ENCODE results near the gene ATP6V1C2.
"Not testable (repeated sequence)": the region's sequence is repeated elsewhere in the genome, so short reads cannot be mapped to it uniquely, and the experiment has no call there.

ATP6V1C2 gene

DNA sequence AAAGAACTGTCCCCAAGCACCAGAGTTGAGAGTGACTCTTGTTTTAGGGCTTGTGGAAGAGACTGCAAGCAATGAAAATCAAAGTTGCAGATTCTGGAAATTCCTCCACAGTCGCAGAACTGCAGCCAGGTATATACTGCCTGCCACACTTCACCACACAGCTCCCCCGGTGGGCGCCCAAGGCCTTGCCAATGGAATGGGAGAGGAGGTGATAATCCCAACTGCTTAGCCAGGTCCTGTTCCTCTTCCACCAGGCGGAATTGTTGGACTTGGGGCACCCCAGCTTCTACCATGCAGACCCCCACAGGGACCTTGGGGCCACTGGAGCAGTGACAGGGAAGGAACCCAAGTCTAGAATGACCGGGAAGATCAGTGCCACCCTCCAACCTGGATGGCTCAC is 96.0 kb downstream of the ATP6V1C2 start:
- no peak for DNase-seq

DNA sequence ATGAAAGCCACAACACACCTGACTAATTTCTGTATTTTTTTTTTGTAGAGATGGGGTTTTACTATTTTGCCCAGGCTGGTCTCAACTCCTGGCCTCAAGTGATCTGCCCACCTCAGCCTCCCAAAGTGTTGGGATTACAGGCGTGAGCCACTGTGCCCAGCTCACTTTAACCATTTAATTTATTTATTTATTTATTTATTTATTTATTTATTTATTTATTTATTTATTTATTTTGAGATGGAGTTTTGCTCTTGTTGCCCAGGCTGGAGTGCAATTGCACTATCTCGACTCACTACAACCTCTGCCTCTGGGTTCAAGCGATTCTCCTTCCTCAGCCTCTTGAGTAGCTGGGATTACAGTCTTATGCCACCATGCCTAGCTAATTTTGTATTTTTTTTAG is 96.9 kb downstream of the ATP6V1C2 start:
- DNase-seq, result not testable (repeated sequence)

- no peak for DNase-seq
These were observed 97.6 kb downstream of the ATP6V1C2 start for GRCh38 chr2:10818984-10819383.

DNA sequence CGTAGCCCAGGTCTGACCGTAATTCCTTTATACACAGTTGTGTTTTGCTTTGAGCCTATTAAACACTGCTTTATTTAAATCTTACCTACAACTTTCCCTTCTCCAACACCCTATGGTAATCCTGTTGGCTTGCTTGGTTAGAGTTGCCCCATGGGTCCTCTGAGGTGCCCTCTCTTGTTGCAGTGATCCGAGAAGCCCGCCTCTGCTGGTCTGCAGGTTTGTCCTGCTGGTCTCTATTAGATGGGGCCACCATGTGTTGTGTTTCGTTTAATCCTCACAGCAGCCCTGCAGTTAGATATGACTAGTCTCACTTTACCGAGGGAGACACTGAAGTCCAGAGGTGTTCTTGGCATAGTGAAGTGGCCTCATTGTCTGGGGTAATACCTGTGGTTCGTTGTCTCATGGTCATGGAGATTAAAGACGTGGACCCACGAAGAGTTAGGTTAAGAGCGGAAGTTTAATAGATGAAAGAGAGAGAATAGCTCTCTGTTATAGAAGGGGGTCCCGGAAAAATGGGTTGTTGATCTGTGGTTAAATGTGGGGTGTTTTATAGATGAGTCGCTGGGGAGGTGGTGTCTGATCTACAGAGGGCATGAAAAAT is 98.4 kb downstream of the ATP6V1C2 start:
- DNase-seq, result no peak

DNA sequence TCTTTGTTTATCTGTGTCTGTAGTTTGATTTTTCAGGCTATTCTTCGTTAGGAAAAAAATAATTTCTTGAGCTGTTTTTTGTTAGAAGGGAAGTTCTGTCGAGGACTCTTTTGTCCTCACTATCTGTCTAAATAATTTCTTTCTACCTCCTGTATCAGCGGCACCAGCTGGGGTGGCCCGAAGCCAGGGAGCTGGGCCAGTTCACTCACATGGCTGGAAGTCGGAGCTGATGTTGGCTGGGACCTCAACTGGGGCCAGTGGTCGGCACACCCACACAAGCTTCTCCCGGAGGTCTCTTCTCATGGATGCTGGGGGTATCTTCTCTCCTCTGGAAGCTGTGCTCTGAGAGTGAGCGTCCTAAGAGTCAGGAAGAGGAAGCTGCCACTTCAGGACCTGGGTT is 99.1 kb downstream of the ATP6V1C2 start:
- DNase-seq, result no peak

GRCh38 chr2:10820978-10821695 is 99.7 kb downstream of the ATP6V1C2 start:
- DNase-seq, result no peak

DNA sequence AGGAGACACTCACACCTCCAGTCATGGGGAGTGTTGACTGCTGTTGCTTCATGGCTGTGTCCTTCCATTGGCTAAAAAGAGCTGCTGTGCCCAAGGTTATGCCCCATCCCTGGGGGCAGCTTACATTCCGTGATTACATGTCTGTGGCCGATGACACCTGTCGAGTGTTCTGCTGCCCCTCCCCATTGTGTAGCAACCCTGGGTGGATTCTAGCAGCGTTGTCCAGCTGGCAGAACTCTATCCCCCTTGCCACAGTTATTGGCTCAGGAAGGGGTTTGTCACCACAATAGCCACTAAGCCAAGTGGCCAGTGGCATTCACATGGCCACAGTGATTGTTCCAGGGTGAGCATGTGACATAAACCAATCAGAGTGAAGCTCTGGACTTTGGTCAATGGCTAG is 102.8 kb downstream of the ATP6V1C2 start:
- DNase-seq, result no peak

DNA sequence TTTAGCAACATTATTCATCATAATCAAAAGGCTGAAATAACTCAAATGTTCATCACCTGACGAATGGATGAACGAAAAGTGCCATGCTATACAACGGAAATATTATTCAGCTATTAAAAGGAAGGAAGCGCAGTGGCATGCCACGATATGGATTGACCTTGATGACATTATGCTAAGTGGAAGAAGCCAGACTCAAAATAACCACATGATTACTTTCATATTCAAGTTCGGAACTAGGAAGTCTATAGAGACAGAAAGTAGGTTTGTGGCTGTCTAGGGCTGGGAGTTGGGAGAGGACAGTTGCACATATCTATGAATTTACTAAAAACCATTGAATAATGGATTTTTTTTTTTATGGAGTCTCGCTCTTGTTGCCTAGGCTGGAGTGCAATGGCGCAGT is 104.6 kb downstream of the ATP6V1C2 start:
- no peak for DNase-seq

GRCh38 chr2:10826625-10827024 is 105.2 kb downstream of the ATP6V1C2 start:
- no peak for DNase-seq

- DNase-seq, result no peak
These were observed 106.9 kb downstream of the ATP6V1C2 start for GRCh38 chr2:10828346-10828745.

- no peak for DNase-seq
These were observed 107.9 kb downstream of the ATP6V1C2 start for GRCh38 chr2:10829299-10829698.

DNA sequence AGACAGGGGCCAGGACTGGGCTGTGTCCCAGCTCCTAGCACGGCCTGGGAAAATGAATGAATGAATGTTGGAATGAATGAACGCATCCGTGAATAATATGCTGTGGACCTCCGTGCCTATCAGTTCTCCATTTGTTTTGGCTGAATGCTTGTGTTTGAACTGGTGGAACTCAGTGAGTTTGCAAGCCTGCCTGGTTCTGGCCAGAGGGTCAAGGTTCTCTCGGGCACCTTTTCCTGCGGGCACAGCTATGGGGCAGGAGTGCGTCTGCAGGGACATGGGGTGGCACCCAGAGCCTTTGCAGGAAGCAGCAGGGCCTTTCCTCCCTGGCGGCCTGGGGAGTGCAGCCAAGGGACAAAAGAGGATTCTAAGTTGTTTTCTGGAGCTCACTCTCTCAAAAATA is 108.8 kb downstream of the ATP6V1C2 start:
- DNase-seq, result no peak

DNA sequence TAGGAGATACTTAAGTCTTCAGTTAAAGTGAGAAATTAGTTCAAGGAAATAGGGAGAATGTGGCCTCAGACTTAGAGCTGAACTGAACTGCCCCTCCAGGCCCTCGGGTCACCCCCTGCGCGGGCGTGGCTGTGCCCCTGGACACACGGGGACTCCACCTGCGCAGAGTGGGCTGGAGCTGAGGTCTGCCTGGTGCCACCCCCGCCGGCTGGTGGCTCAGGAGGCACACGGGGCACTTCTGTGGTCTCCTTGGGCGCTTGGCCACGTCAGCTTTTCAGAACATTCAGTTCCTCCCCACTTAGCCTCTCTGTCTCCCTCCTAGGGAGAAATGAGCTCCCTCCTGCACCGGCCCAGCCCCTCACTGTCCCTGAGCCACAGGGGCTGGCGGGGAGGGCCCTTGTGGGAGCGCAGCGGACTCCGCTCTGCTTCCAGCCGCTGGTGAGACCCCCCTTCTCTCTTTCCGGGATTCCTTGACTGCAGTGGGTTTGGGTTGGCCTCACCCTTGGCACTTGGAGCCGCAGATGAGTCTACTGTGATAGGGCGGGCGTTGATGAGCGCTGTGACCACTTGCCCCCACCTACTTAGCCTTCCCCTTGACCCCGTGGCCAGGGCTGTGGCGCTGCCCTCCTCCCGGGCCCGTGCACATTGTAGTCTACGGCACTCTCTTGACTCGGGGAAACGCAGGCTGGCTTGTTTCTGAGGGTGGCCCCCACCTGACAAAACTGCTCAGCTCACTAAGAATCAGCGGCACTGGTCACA is 109.4 kb downstream of the ATP6V1C2 start:
- DNase-seq, result no peak

DNA sequence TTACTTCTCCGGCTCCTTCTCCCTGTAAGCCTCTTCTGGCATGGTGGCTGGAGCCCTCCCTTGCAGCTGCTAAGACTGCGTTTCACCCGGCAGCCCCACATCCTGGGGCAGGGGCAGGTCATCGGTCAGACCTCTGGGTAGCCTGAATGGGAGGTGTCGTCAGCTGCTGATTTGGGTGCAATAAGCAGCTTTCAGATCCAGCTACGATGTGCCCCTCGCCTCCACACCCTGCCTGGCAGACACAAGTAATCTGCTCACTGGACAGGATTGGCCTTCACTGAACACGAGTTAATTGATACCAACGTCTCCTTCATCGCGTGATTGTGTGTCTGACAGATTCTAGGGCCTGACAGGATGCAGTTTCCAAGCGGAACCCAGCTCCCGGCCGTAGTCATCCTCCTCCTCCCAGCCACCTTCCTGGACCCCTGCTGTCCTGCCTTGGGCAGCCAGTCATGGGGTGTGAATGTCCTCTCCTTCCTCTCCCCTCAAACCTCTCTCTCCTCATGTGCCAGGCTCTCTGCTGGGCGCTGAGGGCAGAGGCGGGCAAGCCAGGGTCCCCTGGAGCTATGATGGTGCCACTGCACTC is 110.1 kb downstream of the ATP6V1C2 start:
- DNase-seq, result no peak

DNA sequence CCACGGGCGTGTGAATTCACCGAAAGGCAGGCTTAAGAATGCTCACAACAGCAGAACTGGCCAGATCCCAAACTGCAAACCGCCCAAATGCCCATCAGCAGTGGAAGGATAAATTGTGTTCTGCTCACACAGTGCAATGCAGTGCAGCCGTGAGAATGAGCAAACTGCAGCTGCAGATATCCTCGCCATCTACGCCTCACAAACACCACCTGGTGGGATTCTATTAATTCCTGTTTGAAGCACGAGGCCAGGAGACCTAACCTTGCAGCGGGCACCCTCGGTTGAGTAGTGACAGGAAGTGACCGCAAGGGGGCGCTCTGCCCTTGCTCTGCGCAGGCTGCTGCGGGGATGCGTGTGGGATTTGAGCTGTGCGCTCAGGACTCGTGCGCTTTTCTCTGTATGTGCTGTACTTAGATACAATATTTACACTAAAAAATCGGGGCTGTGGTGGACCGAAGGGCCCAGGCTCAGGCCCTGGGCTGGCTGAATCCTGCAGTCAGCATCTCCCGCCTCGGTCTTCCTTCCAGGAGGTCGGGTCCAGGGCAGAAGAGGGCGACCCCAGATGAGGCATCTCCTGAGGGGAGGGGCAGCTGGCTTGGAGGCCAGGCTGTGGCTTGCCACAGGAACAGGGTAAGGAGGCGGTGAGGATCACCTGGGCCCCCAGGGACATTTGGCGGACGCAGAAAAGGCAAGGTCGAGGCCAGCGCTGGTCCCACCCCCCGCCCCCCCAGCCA is 110.9 kb downstream of the ATP6V1C2 start:
- DNase-seq, result peak; percentile 80

DNA sequence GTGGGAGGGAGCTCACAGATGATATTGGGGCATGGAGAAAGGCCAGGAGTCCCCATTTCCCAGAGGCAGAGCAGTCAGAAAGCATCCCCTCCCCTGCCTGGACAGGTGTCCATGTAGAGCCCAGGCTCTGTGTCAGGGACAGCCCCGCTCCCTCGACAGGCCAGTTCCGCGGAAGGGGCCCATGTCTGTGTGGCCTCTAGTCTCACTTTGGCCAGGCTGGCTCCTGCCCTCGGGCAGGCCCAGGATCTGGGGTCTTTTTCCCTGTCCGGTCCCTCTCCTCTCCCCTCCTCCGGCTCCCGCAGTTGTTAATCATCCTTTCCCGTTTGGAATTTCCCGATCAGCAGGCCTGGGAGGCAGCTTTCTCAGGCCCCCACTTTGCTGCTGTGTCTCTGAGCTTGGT is 111.6 kb downstream of the ATP6V1C2 start:
- no peak for DNase-seq

- no peak for DNase-seq
These were observed 112.7 kb downstream of the ATP6V1C2 start for GRCh38 chr2:10834068-10834655.
